ENCODE data around the gene GSX2. TPM values are rescaled to one million over a fixed set of nuclear protein-coding genes. Genes with fewer than 3 reads are reported as not detected.
"Not testable (repeated sequence)": the region's sequence is repeated elsewhere in the genome, so short reads cannot be mapped to it uniquely, and the experiment has no call there.

GSX2 gene
- total and polyA plus RNA-seq, 2 of the 8 experiments (the other 6 are each of a cell fraction or from before 2014, with no cell fraction given), result not detected

GRCh38 chr4:54053322-54053721 lies 46.6 kb upstream of the GSX2 start:
- H2BK12ac ChIP-seq (ENCODE audit: low read depth, low read length); H3K27me3 ChIP-seq (replicated peaks in 1 of 4; ENCODE audit: control insufficient read depth in 3 of 4, extremely low read depth in 1 of 4, insufficient read depth in 3 of 4, low read length in 3 of 4); H2AFZ ChIP-seq (ENCODE audit: low read length); H3K23me2 ChIP-seq (ENCODE audit: low read depth, low read length); H4K8ac ChIP-seq (ENCODE audit: extremely low read depth, insufficient read depth, low read length); H3K23ac ChIP-seq (ENCODE audit: insufficient read length); H3K9me3 ChIP-seq (ENCODE audit: insufficient read depth in 2 of 2, low read depth in 1 of 2, low read length in 1 of 2); H3K56ac ChIP-seq (replicated peaks; ENCODE audit: insufficient read length, low read depth, low read length); H4K91ac ChIP-seq (replicated peaks; ENCODE audit: insufficient read length, low read length); H3K14ac ChIP-seq (ENCODE audit: insufficient read length); H3K4me3 ChIP-seq (ENCODE audit: extremely low read depth in 1 of 4, insufficient read depth in 2 of 4, low read depth in 3 of 4, low read length in 4 of 4); H2BK20ac ChIP-seq (ENCODE audit: low read length); H3K4ac ChIP-seq (replicated peaks; ENCODE audit: insufficient read length, low read depth, low read length); H3K27ac ChIP-seq (ENCODE audit: low read depth, low read length); H4K5ac ChIP-seq (ENCODE audit: insufficient read length, low read depth, low read length); H2BK15ac ChIP-seq (ENCODE audit: low read length); DNase-seq (ENCODE audit: low read depth in 1 of 2, low spot score in 2 of 2); H3K79me1 ChIP-seq (ENCODE audit: low read depth, low read length); H3K18ac ChIP-seq (ENCODE audit: extremely low read depth, low read length); H3K4me2 ChIP-seq (ENCODE audit: insufficient read depth in 1 of 2, low read depth in 2 of 2, low read length in 2 of 2); H4K20me1 ChIP-seq (replicated peaks in 1 of 2; ENCODE audit: control insufficient read depth in 1 of 2, insufficient read depth in 2 of 2, low read length in 2 of 2); H2AK5ac ChIP-seq (ENCODE audit: low read depth, low read length); H2BK120ac ChIP-seq (replicated peaks; ENCODE audit: low read depth, low read length); H3K36me3 ChIP-seq (ENCODE audit: control insufficient read depth in 2 of 4, insufficient read depth in 4 of 4, low read length in 3 of 4); H3K4me1 ChIP-seq (replicated peaks in 1 of 4; ENCODE audit: control insufficient read depth in 3 of 4, insufficient read depth in 4 of 4, low read length in 3 of 4); H3K9ac ChIP-seq (replicated peaks in 1 of 4; ENCODE audit: extremely low read depth in 1 of 4, low read depth in 3 of 4, low read length in 3 of 4); H2BK5ac ChIP-seq (ENCODE audit: low read depth, low read length); FAIRE-seq; CTCF ChIA-PET (ENCODE audit: partially characterized antibody): not testable (repeated sequence)
- WGBS, 2 experiments (ENCODE audit: extremely low coverage in 1 of 2, insufficient coverage in 1 of 2, insufficient read length in 1 of 2, insufficient replicate concordance in 2 of 2, low coverage in 1 of 2, low lambda C conversion rate in 2 of 2, missing lambda C conversion rate in 1 of 2), result 95% methylated on average over 5 of the region's 5 CpGs; no CpG with 5 or more reads in 1 of the 2 experiments
- POLR2A ChIA-PET (ENCODE audit: partially characterized antibody), result interaction anchor here (1.3 kb wide), 1 partner anchor 16 kb away, joined by 5 read pairs; no protein-coding TSS in a partner anchor
- peaks cover 0 to 45% of the 10 kb centered on the region in 2 experiments; a peak in 3 of 4 replicates for H3K79me2 ChIP-seq (ENCODE audit: control insufficient read depth in 1 of 2, insufficient read depth in 2 of 2, low read length in 2 of 2)

All from H1 (cell line).